CD4-positive, alpha-beta T cell treated with Interleukin-4 for 1 hour (primary cell): ENCODE data around the gene CELSR3.

Source experiments
- DNase-seq, 2 donors: peaks; one replicate each; pipeline ENCODE4 v3.0.0-alpha.2; 2020 to 2022

Gene CELSR3

DNA sequence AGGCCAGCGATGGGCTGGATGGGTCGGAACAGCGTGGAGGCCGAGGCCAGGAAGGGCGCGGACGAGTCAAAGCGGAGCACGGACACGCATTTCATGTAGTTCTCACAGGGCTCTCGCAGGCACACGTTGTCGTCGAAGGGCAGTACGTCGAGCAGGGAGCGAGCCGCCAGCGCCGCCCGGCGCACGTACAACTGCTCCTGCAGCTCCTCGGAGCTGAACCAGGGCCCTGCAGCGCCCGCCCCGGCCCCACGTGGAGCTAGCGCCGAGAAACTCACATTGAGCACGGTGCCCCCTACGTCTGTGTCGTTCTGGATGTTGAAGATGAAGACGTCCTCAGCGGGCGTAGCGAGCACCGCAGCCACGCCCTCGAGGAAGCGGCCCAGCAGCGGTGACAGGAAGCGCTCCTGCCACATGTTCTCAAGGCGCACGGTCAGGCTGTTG lies 5.8 kb downstream of the CELSR3 start:
- peak; percentile 31 to 51 for DNase-seq

DNA sequence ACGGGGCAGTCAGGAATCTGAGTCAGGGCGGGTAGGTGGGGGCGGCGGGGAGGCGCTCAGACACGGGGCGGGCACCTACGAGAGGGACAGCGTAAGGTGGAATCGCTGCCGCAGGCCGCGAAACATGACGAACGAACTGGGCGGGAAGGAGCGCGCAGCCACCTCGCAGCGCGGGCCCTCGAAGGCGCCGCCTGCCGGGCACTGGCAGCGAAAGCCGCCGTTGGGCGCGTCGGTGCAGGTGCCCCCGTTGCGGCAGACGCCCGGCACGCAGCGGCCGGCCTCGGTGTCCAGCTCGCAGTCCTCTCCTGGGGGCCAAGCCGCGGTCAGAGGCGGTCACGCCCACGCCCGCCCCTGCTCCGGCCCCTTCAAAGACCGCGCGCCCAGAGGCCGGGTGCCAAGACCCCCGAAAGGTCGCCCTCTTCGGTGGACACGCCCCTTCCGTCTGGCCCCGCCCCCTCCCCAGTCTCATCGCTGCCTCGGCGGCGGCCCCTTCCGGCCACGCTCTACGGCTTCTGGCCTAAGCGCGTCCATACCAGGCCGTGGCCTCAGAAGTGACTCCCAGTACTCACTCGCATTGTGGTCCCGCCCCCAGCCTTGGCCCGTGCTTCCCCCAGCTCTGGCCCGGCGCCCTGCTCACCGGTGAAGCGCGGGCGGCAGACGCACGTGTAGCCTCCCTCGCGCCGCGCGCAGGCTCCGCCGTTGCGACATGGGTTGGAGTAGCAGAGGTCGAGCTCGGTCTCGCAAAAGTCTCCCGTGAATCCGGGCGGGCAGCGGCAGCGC lies 6.4 kb downstream of the CELSR3 start:
- peak; percentile 86 to 89 for DNase-seq

DNA sequence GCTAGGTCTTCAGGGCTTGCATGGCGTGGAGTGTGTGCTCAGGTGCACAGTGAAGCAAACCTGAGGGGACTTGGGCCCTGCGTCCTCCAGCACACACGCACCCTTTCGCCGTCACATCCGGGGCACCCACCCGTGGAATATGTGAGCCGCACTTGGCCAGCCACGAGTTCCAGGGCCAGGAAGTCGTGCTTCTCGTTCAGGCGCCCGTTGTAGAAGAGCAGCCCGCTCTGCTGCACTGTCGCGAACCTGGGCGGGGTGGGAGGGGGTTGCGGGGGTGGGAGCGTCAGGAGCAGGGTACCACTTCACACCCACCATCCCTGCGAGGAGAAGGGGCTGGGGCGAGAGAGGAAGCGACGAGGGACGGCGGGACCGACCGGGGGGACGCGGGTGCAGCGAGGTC lies 7.1 kb downstream of the CELSR3 start:
- DNase-seq = peak; percentile 43 to 65

DNA sequence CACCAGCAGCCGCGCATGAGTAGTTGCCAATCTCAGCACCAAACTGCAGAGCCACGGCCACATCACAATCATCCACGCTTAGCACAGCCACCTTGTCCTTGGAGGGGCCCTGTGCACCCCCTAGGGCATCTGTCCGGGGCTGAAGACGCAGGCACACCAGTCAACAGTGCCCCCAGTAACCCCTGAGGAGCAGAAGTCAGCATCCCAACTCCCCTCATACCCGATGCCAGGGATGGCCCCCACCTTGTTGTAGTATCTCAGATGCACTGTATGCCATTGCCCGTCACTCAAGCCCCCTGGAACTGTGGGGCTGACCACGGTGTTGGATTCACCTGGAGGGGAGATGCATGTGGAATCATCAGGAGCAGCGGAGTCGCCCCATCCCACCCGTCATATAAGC lies 7.6 kb downstream of the CELSR3 start:
- DNase-seq = no peak

DNA sequence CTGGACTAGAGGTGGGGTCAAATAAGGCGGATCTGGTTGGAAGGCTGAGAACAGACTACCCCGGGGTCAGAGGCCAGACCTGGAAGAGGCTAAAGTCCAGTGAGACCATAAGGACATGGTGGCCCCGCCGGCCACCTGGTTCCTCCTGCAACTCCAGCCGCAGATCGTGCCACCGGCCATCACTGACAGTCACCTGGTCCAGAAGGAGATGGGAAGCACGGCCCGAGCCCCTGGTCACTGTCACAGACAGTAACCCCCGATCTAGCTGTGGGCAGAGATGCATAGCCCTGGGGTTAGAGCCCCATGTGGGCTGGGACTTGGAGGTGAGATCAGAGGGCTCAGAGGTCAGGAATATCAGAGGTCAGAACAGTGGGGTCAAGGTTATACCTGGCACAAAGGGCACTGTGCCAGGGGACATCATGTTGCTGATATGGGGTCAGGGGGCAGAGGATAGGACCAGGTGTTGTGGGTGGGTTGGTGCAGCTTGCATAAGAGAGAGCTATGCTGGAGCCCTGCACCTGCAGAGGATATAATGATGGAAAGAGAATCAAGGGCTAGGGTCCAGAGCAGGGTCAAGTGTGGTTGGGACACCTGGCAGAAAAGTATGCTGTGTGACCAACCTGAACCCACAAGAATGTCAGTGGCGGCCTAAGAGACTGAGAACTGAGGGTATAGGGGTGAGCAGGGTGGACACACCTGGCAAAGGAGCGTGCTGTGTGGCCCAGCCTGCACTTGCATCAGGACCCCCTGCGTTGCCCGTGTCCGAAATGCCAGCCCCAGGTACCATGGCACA lies 9.6 kb downstream of the CELSR3 start:
- no peak for DNase-seq

DNA sequence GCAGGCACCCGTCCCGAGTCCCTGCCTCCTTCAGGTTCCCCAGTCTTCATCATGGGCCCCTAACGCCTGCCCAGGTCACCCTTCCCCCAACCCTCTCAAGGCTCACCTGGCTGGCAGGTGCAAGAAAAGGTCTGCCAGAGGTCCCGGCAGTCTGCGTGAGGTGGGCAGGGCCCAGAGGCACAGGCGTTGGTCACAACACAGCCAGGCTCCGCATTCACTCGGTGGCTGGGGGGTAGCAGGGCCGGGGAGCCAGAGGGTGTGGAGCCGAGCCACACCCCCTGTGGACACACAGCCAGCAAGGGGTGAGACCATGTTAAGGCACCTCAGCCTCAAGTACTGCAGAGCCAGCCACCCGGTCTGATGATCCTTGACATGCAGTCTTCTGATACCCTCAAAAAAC lies 10.9 kb downstream of the CELSR3 start:
- DNase-seq = no peak

DNA sequence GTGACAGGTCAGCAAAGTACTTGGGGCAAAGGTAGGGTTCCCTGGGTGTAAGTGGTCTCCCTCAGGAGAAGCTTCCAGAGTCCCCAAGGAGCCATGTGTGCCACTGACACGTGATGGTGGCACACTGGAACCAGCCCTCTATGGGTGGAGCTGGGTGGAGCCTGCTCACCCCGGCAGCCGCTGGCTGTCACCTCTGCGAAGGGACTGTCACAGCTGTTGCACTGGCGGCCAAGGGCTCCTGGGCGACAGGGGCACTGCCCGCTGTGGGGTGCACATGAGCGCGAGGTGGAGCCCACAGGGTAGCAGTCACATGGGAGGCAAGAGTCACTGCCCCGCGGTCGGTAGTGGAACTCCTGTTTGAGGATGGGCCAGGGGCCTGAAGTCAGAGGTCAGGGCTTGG lies 12.0 kb downstream of the CELSR3 start:
- no peak for DNase-seq

DNA sequence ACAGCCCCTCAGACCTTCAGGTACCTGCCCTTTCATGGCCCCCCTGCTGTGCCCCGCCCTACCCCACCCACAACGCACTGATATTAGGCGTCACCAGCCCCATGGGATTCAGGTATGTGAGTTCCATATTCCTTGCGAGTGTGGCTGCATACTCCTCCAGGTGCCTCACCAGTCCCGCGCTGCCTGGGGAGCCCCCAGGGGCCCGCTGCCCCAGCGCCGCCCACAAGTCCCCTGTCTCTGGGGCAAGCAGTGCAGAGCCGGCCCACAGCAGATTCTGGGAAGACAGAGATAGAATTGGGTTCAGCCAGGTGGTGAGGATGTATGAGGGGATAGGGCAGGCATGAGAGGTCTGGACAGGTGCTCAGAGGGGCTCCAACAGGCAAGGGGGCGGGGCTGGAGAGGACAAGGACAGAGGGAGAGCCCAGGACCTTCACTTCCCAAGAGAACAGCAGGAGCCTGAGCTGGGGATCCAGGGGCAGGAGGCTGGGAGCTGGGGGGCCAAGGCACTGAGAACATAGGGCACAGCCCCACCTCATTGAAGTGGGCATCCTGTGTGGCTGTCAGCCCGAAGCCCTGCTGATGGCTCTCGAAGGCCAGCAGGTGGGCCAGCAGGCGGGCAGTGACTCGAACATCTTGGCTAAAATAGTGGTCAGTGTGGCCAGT lies 14.4 kb downstream of the CELSR3 start:
- DNase-seq = no peak

DNA sequence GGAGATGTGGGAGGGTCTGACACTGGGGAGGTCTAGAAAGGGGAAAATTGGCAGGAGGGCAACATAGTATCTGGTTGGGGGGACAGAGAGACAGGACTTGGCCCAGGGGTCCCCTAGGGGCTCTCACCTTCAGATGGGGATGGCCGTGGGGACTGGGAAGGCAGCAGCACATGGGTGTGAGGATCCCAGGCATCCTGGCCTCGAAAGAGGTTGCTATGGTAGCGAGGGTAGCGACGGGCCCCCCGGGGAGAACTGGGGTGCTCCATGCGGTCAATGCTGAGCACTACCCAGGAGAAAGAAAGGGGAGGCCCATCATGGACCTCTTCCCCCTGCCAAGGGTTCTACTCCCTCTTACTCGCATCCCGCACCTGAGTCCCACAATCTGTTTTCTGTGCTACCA lies 15.0 kb downstream of the CELSR3 start:
- DNase-seq = no peak

DNA sequence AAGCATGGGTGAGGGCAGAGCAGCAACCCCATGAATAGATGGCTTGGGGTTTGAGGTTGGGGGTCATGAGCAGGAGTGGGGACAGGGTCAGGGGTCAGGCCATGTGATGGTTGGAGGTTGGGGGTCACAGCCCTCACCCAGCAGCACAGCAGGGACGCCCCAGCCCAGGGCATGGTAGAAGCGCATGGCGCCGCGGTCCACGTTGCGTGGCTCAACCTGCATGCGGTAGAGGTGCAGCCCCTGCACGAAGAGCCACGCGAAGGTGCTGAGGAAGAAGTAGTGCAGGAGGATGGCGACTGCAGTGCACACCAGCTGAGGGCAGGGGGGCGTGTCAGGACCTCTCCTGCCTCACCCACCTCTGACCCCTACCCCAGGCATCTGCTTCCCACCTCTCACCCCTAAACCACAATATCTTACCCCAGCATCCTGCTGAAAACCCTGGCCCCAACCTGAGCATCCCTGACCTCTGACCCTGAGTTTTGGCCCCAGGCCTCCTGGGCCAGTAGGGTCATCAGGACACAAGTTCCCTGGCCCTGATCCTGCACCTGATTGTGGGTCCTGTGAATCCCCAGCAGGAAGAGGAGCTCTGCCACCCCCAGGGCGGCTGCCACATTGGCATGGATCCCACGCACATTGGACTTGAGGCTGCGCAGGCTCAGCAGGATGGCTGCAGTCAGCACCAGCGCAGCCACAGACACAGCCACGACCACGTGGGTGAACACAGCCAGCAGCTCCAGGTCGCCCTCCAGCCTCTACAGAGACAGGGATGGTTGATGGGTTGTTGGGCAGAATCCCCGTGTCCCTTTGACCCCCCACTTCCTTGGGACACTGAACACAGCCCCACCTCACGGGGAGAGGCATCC lies 17.6 kb downstream of the CELSR3 start:
- no peak for DNase-seq

DNA sequence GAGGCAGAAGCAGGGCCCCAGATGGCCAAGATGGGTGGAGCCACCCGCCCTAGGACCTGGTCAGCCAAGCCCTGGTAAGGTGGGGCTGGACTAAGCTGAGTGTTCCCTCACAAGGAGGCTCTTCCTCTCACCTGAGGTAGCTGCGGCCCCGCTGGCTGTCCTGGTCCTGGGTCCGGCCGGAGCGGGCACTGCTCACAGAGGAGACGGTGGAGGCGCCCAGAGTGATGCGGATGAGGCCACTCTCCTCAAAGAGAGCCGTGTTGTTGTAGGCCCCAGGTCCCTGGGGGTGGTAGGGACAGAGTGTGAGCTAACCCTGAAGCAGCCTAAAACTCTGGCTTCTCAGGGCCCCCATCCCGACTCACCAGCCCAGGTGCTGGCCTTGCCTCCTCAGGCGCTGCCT lies 20.1 kb downstream of the CELSR3 start:
- DNase-seq = no peak

DNA sequence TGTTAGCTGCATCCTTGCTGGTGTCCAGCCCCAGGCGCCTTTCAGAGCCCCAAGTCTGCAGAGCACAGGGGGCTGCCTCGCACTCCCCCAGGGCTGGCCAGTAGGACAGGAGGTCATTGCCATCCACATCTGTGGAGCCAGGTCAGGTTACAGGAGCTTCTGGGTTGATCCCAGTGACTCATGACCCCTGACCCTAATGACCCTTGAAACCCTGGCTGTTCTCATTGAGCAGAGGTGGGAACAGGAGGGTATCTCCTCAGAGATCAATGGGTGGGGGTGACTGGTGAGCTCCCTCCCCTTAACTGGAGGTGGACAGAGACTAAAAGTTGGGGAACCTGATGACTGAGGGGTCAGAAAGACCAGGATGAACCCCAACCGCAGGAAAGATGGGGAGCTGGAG lies 21.3 kb downstream of the CELSR3 start:
- DNase-seq = no peak

DNA sequence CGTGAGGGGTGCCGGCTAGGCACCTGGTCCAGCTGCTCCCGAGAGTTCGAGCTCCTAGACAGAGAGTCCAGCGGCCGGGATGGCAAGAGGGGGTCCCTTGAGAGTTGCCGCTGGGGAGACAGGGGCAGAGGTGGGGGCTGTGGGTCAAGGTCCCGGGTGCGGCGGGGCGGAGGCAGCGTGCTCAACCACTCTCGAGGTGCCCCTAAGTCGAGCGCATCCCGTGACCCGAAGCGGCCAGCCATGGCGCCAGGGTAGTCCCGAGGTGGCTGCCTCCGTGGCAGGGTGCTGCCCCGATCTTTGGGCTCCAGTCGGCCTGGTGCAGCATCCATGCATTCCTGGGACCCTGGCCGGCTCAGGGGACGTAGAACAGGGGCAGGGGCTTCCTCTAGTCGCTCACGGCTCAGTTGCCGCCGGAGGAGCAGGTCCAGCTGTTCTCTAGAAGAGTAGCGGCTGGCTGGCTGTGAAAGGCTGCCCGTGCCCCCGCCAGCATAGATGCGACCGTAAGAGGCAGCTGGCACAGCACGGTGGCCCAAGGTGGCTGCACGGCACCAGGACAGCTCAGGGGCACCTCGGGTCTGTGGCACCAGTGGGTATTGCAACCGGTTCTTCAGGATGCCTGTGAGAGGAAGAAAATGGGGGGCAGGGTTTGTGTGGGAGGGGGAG lies 22.6 kb downstream of the CELSR3 start:
- DNase-seq = no peak

DNA sequence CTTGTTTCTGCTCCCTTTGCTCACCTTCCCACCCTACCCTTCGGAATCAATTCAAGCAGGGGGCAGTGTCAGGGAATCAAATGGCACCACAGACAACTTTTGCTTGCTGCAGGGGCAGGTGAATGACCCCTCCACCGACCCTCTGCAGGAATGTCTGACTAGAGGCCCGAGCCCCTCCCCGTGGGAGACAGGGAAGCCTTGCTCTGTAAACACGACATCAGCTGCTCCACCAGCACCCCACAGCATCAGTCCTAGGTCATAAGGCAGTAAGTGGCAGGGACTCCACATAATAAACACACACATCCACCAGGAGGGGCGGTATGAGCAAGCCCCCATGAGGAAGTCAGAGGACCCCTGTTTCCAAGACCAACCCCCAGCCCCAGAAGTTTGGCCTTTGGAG lies 25.4 kb downstream of the CELSR3 start:
- no peak for DNase-seq

DNA sequence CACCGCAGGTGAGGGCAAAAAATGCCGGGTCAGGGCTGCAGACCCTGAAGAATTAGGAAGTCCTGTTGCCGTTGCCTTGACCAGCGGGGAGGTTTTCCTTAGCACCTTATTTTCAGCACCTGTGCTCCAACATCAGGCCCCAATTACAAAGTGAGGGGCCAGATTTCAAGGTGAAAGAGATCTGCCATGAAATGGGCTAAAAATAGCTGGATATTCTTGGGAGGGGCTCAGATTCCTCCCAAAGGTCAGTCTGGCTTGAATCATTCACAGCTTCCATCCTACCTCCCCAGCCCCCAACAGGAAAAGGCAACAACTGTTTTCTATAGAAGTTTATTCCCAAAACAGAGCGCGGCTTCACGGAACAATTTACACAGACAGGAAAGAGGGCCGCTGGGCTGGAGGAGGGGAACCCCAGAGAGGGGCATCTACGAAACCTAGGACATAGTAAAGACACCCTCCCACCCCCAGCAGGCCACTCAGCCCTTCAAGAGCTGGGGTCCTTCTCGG lies 26.5 kb downstream of the CELSR3 start:
- DNase-seq = no peak

DNA sequence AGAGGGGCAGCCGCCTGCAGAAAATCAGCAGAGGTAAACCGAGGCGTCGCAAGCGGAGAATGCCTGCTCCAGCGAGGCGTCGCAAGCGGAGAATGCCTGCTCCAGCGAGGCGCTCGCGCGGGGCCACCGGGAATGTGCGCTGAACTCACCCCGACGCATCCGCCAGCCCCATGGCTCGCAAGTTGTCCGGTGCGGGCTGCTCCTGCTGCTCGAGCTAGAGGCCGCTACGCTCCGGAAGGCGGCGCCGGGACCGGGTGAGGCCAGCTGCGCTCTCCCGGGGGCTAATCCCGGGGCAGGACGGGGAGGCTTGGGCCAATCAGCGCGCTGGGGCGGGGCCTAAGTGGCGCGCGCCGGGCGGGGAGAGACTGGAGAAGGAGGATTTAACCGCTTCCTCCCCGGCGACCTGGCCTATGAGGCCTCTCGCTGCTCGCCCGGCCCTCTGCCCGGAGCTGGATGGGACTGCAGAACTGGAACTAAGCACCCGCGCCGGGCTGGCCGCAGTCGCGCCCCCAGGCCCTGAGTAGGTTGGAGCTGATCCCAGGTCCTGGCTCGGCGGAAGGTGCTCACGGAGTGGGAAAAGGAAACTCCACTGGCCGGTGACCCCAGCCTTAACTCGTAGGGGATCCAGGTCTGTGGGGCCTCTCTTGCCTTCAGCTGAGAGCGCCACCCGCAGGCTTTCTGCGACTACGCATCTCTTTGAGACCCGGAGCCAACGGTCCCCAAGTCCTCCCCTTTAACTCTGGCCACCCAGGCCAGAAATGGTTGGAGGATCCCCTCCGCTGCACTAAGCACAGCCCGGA lies 27.3 kb downstream of the CELSR3 start, which contains the start of gene SLC26A6:
TSS of gene SLC26A6 (minus strand) at position 240 of the 800 bp plus-strand sequence. CDS start at position 172, 68 bp downstream.
- peak; percentile 91 to 93 for DNase-seq

DNA sequence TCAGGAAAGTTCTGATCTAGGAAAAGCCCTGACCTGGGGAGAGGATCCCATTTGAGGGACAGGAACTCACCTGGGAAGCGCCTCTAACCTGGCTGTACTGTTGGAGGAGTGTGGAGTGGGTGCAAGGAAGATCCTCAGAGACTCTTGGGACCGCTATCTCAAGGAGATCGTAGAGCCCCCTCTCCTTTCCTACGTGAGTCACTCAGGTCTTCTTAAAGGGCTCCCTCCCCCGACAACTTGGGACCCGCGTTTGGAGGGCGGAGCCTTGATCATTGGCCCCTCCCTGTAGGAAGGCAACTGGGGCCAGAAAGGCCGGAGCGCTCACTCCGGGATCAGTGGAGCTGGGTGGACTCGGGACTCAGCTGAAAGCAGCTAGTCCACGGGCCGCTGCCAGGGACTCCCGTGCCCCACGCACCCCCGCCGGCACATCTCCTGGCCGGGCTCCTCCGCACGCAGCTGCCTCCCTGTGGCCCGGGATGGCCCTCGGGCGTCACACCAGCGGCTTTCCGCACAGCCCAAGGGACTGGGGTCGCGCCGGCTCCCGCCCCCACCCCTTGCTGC lies 27.9 kb downstream of the CELSR3 start:
- peak; percentile 21 to 32 for DNase-seq

DNA sequence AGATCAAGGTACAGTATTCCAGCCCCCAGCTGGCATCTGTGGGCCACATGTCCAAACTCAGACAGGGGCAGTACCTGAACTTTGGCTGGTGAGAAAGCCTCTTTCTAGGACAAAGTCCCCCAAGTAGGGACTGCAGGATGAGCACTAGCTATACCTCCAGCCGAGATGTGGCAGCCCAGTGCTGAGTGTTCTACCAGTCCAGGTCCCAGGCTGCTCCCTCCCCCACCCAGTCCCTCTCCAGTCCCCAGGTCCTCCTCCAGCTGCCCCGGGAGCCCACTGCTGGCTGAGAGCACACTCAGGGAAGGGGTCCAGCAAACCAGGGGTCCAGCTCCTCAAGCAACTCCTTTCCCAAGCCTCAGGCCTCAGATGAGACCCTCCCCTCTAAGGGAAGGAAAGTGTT lies 28.9 kb downstream of the CELSR3 start:
- no peak for DNase-seq

DNA sequence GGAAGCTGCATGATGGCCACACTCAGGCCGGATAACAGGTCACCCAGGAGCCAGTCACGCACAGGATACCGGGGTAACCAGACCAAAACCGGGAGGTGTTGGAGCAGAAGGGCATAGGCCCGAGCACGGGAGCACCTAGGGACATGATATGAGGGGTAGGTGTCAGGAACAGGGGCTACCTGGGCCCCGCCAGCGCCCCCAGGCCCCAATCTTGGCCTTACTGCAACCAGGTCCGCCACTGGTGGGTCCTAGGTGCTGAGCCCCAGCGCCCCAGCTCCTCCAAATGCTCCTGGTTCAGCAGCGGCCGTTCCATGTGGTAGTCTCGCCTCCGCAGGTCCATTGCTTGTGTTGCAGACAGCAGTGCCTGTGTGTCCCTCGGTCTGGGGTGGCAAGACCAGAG lies 29.4 kb downstream of the CELSR3 start:
- DNase-seq = no peak
